ENCODE results near the gene FHIT.

Gene FHIT

GRCh38 chr3:60053526-60054265 lies 1197.6 kb downstream of the FHIT start:
- TF ChIP-seq POLR2AphosphoS5 (IDR thresholded peaks at IDR 0.05; ENCODE audit: low read depth, low read length) = no peak
- TF ChIP-seq REST (IDR thresholded peaks at IDR 0.05; ENCODE audit: insufficient read depth in 1 of 2, low read depth in 2 of 2, low read length in 2 of 2) = no peak

- TF ChIP-seq SIN3A (IDR thresholded peaks at IDR 0.05; ENCODE audit: borderline replicate concordance, insufficient read depth, low read length) (no peak), TAF1 (IDR thresholded peaks at IDR 0.05; ENCODE audit: borderline replicate concordance, insufficient read depth, low read length) (no peak)
These were observed 1202.8 kb downstream of the FHIT start for GRCh38 chr3:60048447-60048848.

- no peak for TF ChIP-seq SIN3A (IDR thresholded peaks at IDR 0.05; ENCODE audit: borderline replicate concordance, insufficient read depth, low read length)
- TF ChIP-seq POLR2AphosphoS5 (IDR thresholded peaks at IDR 0.05; ENCODE audit: low read depth, low read length) = no peak
- TF ChIP-seq TAF1 (IDR thresholded peaks at IDR 0.05; ENCODE audit: borderline replicate concordance, insufficient read depth, low read length) = no peak
- no peak for TF ChIP-seq FOXP2 (optimal IDR thresholded peaks at IDR 0.05; ENCODE audit: borderline replicate concordance, extremely low read depth, extremely low read length, insufficient read depth)
- TF ChIP-seq REST (IDR thresholded peaks at IDR 0.05; ENCODE audit: insufficient read depth in 1 of 2, low read depth in 2 of 2, low read length in 2 of 2) = no peak
These were observed 1203.6 kb downstream of the FHIT start for GRCh38 chr3:60047426-60048200.

- TF ChIP-seq FOXP2 (optimal IDR thresholded peaks at IDR 0.05; ENCODE audit: borderline replicate concordance, extremely low read depth, extremely low read length, insufficient read depth) (no peak), REST (IDR thresholded peaks at IDR 0.05; ENCODE audit: insufficient read depth in 1 of 2, low read depth in 2 of 2, low read length in 2 of 2) (no peak), SIN3A (IDR thresholded peaks at IDR 0.05; ENCODE audit: borderline replicate concordance, insufficient read depth, low read length) (no peak), TAF1 (IDR thresholded peaks at IDR 0.05; ENCODE audit: borderline replicate concordance, insufficient read depth, low read length) (no peak)
These were observed 1205.0 kb downstream of the FHIT start for GRCh38 chr3:60046210-60046609.

GRCh38 chr3:60045686-60046085 lies 1205.6 kb downstream of the FHIT start:
- no peak for TF ChIP-seq TAF1 (IDR thresholded peaks at IDR 0.05; ENCODE audit: borderline replicate concordance, insufficient read depth, low read length)

- TF ChIP-seq REST (IDR thresholded peaks at IDR 0.05; ENCODE audit: insufficient read depth in 1 of 2, low read depth in 2 of 2, low read length in 2 of 2) (no peak), TAF1 (IDR thresholded peaks at IDR 0.05; ENCODE audit: borderline replicate concordance, insufficient read depth, low read length) (no peak), FOXP2 (optimal IDR thresholded peaks at IDR 0.05; ENCODE audit: borderline replicate concordance, extremely low read depth, extremely low read length, insufficient read depth) (no peak), SIN3A (IDR thresholded peaks at IDR 0.05; ENCODE audit: borderline replicate concordance, insufficient read depth, low read length) (no peak), POLR2AphosphoS5 (IDR thresholded peaks at IDR 0.05; ENCODE audit: low read depth, low read length) (no peak)
These were observed 1214.4 kb downstream of the FHIT start for GRCh38 chr3:60036803-60037202.
